CD4-positive, alpha-beta T cell (primary cell): ENCODE results near the gene SSH2. TPM values are rescaled to one million over a fixed set of nuclear protein-coding genes. Genes with fewer than 3 reads are reported as not detected.

Experiments
- ATAC-seq: fragments of 200-7000 bp; cut with Tn5 transposase; one replicate; pipeline ENCODE4 v1.10.0; 2022; ENCODE audit warnings: mild to moderate bottlenecking; ENCODE audit not compliant: poor library complexity
- CTCF ChIA-PET: fragments of 350-600 bp; sonication (Branson Sonifier 250); formaldehyde crosslinking; loops from one replicate; lab custom pipeline; 2021; ENCODE audit warnings: antibody characterized with exemption, inconsistent platforms; lab: Charles Lee
- POLR2A ChIA-PET: fragments of 350-600 bp; sonication (Branson Sonifier 250); formaldehyde crosslinking; loops from one replicate; lab custom pipeline; 2021; ENCODE audit warnings: antibody characterized with exemption, inconsistent platforms; lab: Charles Lee
- DNase-seq, 14 experiments: peaks; one replicate each; pipeline ENCODE4 v3.0.0-alpha.2; 2013 to 2020; ENCODE audit warnings: mixed read lengths in 2 of 14
- H3K27ac ChIP-seq, 2 donors: one replicate each; pipeline versions ENCODE4 v1.5.1 to v1.7.0; 2013; ENCODE audit warnings: low read length in 2 of 2, low read depth in 1 of 2, mild to moderate bottlenecking in 1 of 2
- H3K27me3 ChIP-seq, 2 experiments: 1 replicate in 1 of 2; 2 replicates in 1 of 2; pipeline versions ENCODE4 v1.6.1 to v1.7.0; 2013; ENCODE audit warnings: low read length in 2 of 2, control low read depth in 1 of 2, mild to moderate bottlenecking in 1 of 2, moderate library complexity in 1 of 2; ENCODE audit not compliant: insufficient read depth in 2 of 2, control insufficient read depth in 1 of 2
- H3K36me3 ChIP-seq: one replicate; pipeline ENCODE4 v1.6.1; 2013; ENCODE audit warnings: low read length, control low read depth; ENCODE audit not compliant: insufficient read depth
- H3K4me1 ChIP-seq: one replicate; pipeline ENCODE4 v1.6.1; 2013; ENCODE audit warnings: low read length, control low read depth; ENCODE audit not compliant: insufficient read depth
- H3K4me3 ChIP-seq: one replicate; pipeline ENCODE4 v1.5.1; 2013; ENCODE audit warnings: mild to moderate bottlenecking, low read length, moderate library complexity
- H3K9me3 ChIP-seq, 2 experiments: 1 replicate in 1 of 2; 2 replicates in 1 of 2; pipeline versions ENCODE4 v1.6.1 to v1.7.0; 2013; ENCODE audit warnings: low read length in 2 of 2, mild to moderate bottlenecking in 2 of 2, control low read depth in 1 of 2, moderate library complexity in 1 of 2; ENCODE audit not compliant: control insufficient read depth in 1 of 2, insufficient read depth in 1 of 2
- H3K27ac Mint-ChIP-seq: one replicate; pipeline ENCODE4 v1.8.0; 2020; ENCODE audit warnings: mixed read lengths
- H3K27me3 Mint-ChIP-seq: one replicate; pipeline ENCODE4 v1.8.0; 2021; ENCODE audit warnings: mixed read lengths
- H3K36me3 Mint-ChIP-seq: one replicate; pipeline ENCODE4 v1.8.0; 2021; ENCODE audit warnings: low read depth, mixed read lengths
- H3K4me1 Mint-ChIP-seq: one replicate; pipeline ENCODE4 v1.8.0; 2021; ENCODE audit warnings: low read depth, mixed read lengths
- H3K4me3 Mint-ChIP-seq: one replicate; pipeline ENCODE4 v1.8.0; 2020; ENCODE audit warnings: mild to moderate bottlenecking, mixed read lengths
- H3K9me3 Mint-ChIP-seq: one replicate; pipeline ENCODE4 v1.8.0; 2020; ENCODE audit warnings: mixed read lengths
- intact Hi-C, 2 experiments: fragments of 100-400 bp; cut with DNase I in 1 of 2; cut with micrococcal nuclease in 1 of 2; formaldehyde crosslinking; loops; one replicate each; pipeline versions ENCODE4 v1.15.1 to v1.9.0; 2023 to 2025; cut with DNase I, micrococcal nuclease
- total RNA-seq, 174 experiments: library from RNA in 2 of 174; stranded (reverse) in 2 of 174; gene quantifications; one replicate each; pipeline ENCODE4 v1.2.3 and lab custom pipeline; 2021 to 2026
- TF ChIP-seq, protein P1 (sequence below): fragments of 200-600 bp; IDR thresholded peaks from one replicate; pipeline ENCODE4 v1.8.0; 2022; ENCODE audit warnings: antibody characterized with exemption, mild to moderate bottlenecking

Gene SSH2
- total RNA-seq, 2 experiments from 2014 or later: 73.4 to 81.5 TPM

DNA sequence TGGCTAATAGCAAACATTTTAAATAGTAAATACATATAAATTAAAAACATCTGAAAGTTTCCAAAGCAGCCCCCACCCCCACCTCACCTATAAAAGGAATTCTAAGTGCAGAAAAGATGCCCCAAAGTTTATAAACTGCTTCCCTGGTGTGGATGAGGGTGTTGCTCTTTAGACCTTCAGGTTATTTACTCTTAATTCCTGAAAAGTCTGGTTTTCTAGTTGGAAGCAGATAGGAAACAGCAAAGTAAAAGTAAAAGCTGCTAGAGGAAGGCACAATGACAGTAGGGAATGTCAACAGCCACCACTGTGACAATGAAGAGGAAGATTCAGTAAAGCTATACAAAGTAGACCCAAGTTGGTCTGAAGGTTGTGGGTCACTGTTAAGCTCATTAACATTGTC, 37.8 kb downstream of the SSH2 start:
- TF ChIP-seq, protein P1, sequence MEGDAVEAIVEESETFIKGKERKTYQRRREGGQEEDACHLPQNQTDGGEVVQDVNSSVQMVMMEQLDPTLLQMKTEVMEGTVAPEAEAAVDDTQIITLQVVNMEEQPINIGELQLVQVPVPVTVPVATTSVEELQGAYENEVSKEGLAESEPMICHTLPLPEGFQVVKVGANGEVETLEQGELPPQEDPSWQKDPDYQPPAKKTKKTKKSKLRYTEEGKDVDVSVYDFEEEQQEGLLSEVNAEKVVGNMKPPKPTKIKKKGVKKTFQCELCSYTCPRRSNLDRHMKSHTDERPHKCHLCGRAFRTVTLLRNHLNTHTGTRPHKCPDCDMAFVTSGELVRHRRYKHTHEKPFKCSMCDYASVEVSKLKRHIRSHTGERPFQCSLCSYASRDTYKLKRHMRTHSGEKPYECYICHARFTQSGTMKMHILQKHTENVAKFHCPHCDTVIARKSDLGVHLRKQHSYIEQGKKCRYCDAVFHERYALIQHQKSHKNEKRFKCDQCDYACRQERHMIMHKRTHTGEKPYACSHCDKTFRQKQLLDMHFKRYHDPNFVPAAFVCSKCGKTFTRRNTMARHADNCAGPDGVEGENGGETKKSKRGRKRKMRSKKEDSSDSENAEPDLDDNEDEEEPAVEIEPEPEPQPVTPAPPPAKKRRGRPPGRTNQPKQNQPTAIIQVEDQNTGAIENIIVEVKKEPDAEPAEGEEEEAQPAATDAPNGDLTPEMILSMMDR: no peak
- intact Hi-C loops: no loop called here
- no peak overlapping the region for H3K27ac ChIP-seq
- H3K27me3 Mint-ChIP-seq: no peaks in the 10 kb centered on the region
- H3K27ac Mint-ChIP-seq: no peak overlapping the region
- H3K36me3 Mint-ChIP-seq: peaks cover 29% of the 10 kb centered on the region
- H3K9me3 ChIP-seq: no peaks in the 10 kb centered on the region
- H3K4me1 Mint-ChIP-seq: peaks cover 30% of the 10 kb centered on the region
- ATAC-seq (no peak), DNase-seq (no peak)
- no peaks in the 10 kb centered on the region for H3K27me3 ChIP-seq
- H3K4me3 ChIP-seq: no peak overlapping the region
- POLR2A ChIA-PET: interaction anchor here (0.7 to 1.2 kb wide), 2 partner anchors 23 to 39 kb away, joined by 4 to 5 read pairs; partner anchors contain the start of gene SSH2
- peaks cover 5% of the 10 kb centered on the region for H3K9me3 Mint-ChIP-seq
- H3K4me1 ChIP-seq: no peaks in the 10 kb centered on the region
- no peaks in the 10 kb centered on the region for H3K36me3 ChIP-seq
- CTCF ChIA-PET: no interaction called here
- no peak overlapping the region for H3K4me3 Mint-ChIP-seq

DNA sequence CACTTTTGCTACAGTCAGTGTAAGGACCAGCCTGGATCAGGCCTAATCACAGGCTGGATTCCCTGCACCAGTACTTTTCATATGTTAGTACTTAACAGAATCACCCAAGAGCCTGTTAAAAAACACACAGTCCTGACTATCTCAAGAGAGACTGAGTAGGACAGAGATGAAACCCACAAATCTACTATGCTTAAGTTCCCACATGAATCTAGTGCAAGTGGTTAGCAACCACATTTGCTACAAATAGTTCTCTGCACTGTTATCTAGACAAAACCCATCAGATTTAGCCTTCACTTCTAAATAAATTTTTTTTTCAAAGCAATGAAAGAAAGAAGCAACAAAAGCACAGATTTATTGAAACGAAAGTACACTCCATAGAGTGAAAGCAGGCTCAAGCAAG, 38.9 kb downstream of the SSH2 start:
- ChIA-PET POLR2A (interaction anchor here (1.2 kb wide), 1 partner anchor 40 kb away, joined by 5 read pairs; the partner anchor contains the start of gene SSH2), CTCF (no interaction called here)
- no peaks in the 10 kb centered on the region for H3K27me3 ChIP-seq
- no peak overlapping the region for H3K4me3 Mint-ChIP-seq
- ATAC-seq: no peak
- H3K9me3 Mint-ChIP-seq: peaks cover 5% of the 10 kb centered on the region
- no peaks in the 10 kb centered on the region for H3K36me3 ChIP-seq
- intact Hi-C loops: no loop called here
- peak overlapping the region; percentile 8 for H3K27ac Mint-ChIP-seq
- no peaks in the 10 kb centered on the region for H3K9me3 ChIP-seq
- H3K4me3 ChIP-seq: no peak overlapping the region
- no peak for DNase-seq
- H3K36me3 Mint-ChIP-seq: peaks cover 31% of the 10 kb centered on the region
- TF ChIP-seq, protein P1: no peak
- peaks cover 31% of the 10 kb centered on the region for H3K4me1 Mint-ChIP-seq
- no peaks in the 10 kb centered on the region for H3K4me1 ChIP-seq
- no peak overlapping the region for H3K27ac ChIP-seq
- H3K27me3 Mint-ChIP-seq: no peaks in the 10 kb centered on the region

DNA sequence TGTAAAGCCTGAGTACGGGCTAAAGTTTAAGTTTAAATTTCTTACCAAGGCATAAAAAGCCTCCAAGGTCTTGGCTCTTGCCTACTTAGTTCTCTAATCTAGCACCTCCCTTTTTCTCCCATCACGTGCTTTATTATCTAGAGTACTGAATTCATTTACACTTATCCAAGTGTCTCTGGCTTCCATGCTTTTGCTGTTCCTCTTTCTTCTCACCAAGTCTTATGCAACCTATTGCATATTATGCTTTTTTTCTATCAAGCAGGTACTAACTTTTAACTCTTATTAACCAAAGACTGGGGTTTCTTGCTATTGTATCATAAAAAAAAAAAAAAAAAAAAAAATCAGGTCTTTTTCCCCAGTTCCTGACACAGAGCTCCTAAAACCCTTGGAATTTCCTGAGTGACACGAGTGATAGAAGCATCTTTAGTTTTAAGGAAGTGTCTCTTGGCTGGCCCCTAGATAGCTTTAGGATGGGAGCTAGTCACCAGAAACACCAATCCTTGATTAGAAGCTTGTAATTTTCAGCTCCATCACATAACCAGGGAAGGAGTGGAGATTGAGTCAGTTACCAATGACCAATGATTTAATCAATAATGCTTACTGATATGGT, 44.9 kb downstream of the SSH2 start:
- H3K27me3 ChIP-seq: no peaks in the 10 kb centered on the region
- Mint-ChIP-seq H3K4me3 (no peak overlapping the region), H3K27me3 (no peaks in the 10 kb centered on the region), H3K36me3 (peaks cover 11% of the 10 kb centered on the region), H3K4me1 (peaks cover 50% of the 10 kb centered on the region), H3K9me3 (no peaks in the 10 kb centered on the region), H3K27ac (no peak overlapping the region)
- ATAC-seq (no peak), DNase-seq (peak in 1 of 14 experiments; percentile 12)
- no peak overlapping the region for H3K4me3 ChIP-seq
- no peak overlapping the region for H3K27ac ChIP-seq
- POLR2A ChIA-PET: interaction anchor here (0.8 kb wide), 1 partner anchor 45 kb away, joined by 3 read pairs; the partner anchor contains the start of gene SSH2
- H3K4me1 ChIP-seq: peaks cover 1% of the 10 kb centered on the region
- CTCF ChIA-PET: interaction anchor here (0.7 kb wide), 2 partner anchors 20 to 517 kb away, joined by 3 to 5 read pairs; no protein-coding TSS in a partner anchor
- H3K9me3 ChIP-seq: no peaks in the 10 kb centered on the region
- TF ChIP-seq, protein P1: no peak
- no peaks in the 10 kb centered on the region for H3K36me3 ChIP-seq
- intact Hi-C loops: no loop called here
